Activated CD4-positive, CD25-positive, alpha-beta regulatory T cell treated with anti-CD3 and anti-CD28 coated beads, Interleukin-2, amount 50 U/mL, for 72 hours (primary cell): ENCODE measurements around the gene WDR64.
"Not testable (repeated sequence)": the region's sequence is repeated elsewhere in the genome, so short reads cannot be mapped to it uniquely, and the experiment has no call there.

ENCODE experiments used
- DNase-seq: peaks from one replicate; pipeline ENCODE4 v3.0.0; 2021

Gene WDR64

GRCh38 chr1:241813768-241814320 is 161.8 kb downstream of the WDR64 start:
- DNase-seq: no peak

DNA sequence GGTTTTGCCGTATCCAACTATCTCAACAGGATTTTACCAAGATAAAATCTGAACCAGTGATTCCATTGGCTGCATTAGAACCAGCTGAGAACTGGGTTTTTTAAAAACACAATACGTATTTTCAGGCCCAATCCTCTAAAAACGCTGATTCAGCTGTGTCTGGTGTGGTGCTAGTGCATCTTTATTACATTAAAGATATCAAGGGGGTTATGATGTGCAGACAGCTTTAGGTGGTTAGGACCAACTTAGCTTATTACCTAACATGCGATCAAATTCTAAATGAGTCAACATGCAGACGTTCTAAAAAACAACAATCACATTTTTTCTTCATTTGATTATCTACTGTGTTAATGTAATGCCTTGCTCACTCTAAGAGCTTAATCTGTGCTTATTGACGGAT is 163.9 kb downstream of the WDR64 start:
- DNase-seq: no peak

GRCh38 chr1:241817331-241817792 is 165.3 kb downstream of the WDR64 start:
- DNase-seq: no peak

GRCh38 chr1:241817956-241818612 is 166.0 kb downstream of the WDR64 start:
- DNase-seq: no peak

DNA sequence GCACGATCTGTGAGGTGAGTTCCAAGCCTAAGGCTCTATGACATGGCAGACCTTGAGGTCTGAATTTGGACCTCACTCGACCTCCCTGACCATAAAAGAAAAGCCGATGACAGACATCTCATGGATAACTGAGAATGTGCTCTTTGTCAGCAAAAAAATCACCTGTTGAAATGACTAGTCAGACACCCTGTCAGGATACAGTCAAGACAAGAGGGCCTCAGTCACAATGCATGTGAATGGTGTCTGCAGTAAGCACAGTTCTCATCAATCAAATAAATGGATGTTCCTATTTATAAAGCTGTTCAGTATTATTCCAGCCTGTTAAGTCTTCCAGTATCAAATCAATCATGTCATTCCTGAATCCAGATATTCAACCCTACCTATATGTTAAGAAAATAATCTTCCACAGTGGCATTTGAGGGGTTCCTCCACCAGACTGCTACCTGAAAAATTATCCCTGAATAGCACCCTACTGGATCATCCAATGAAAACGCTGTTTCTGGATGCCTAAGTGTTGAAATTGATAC is 167.3 kb downstream of the WDR64 start:
- no peak for DNase-seq

DNA sequence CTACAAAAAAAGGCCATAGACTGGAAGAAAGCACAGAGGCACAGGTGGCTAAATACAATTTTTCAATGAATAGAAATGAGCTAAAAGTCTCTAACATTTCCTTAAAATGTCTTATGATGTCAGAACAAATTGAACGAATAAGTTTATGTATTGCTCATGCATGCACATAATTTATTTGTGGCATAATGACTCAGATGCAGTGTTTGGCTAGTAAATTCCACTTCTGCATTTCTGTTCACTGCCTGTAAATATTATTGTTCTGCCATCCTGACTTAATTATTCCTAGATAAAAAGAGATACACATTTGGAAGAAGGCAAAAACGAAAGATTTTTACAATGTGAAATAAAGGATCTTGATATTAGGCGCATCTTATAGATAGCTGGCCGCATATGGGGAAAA is 169.3 kb downstream of the WDR64 start:
- DNase-seq: no peak

DNA sequence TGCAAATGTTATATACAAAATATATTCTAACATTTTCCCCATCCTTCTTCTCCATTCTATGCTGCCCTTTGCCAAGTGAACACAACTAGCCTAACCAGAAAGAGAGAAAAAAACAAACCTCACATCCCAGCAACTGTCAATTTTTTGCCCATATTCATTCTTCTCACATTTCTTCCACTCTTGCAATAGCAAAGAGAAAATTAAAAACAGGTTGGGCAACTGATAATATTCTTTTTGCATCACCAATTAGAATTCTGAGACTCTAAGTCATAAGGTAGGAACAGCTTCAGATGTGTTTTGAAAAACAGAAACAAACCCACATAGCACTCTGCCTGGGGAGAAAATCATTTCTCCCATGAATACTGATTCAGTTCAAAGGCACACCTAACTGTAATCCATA is 170.8 kb downstream of the WDR64 start:
- no peak for DNase-seq

DNA sequence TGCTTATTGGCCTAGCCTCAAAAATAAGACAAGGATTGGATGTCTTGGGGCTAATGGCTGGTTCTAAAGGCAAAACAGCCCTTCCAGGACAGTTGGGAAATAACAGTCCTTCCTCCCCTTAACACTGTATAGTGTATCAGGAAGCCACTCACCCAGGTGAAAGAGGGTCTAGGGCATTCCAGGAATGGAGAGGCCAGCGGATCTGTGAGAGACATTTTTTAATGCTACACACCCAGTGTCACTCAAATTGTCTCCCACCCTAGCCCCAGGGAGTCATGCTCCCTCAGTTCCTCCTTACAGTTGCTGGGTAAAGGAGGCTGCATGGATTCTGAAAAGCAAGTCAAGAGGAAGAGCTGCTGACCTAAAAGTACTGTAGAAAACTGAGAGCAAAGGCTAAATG is 171.8 kb downstream of the WDR64 start:
- DNase-seq: no peak

GRCh38 chr1:241825581-241825980 is 173.5 kb downstream of the WDR64 start:
- no peak for DNase-seq

- not testable (repeated sequence) for DNase-seq
Measured at GRCh38 chr1:241826613-241827012, 174.5 kb downstream of the WDR64 start.

GRCh38 chr1:241827264-241827663 is 175.2 kb downstream of the WDR64 start:
- DNase-seq: no peak

- DNase-seq: no peak
Measured at GRCh38 chr1:241828463-241829021, 176.5 kb downstream of the WDR64 start.

GRCh38 chr1:241829468-241829867 is 177.4 kb downstream of the WDR64 start:
- DNase-seq: no peak

GRCh38 chr1:241834733-241835377 is 182.8 kb downstream of the WDR64 start:
- no peak for DNase-seq

- DNase-seq: no peak
Measured at GRCh38 chr1:241836941-241837340, 184.9 kb downstream of the WDR64 start.

DNA sequence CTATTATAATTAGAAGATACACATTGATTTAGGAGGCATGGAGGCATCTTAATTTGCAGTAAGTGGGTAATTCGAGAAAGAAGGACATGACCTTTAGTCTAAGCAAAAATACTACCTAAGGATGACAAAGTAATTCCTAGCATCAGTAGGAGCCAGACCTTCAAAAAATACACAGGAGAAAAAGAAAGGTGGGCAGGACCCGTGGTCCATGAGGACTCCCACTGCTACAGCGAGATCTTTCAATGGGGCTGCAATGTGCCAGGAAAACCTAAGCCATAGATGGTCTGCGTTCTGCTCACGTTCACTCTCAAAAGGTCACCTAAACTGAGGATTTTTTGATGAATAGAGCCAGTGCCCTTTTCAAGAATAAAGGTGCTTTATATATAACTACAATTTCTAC is 185.3 kb downstream of the WDR64 start:
- DNase-seq: no peak

DNA sequence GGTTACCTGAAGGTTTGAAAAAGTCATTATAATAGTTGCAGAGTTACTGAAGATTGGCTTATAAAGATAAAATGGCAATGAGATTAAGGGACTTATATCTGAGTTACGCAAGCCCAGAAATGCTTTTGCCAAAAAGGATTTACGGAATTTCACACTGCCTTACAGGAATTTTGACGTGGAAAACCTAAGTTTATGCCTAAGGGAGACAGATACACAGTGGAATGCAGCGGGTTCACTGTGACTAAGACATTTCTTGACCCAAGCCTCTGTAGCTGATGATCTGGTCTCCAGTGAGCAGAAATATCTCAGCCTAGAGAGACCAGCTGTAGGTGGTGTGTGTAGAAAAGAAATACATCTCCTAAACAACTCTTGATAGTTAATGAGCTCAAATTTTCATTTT is 185.8 kb downstream of the WDR64 start:
- DNase-seq: no peak

DNA sequence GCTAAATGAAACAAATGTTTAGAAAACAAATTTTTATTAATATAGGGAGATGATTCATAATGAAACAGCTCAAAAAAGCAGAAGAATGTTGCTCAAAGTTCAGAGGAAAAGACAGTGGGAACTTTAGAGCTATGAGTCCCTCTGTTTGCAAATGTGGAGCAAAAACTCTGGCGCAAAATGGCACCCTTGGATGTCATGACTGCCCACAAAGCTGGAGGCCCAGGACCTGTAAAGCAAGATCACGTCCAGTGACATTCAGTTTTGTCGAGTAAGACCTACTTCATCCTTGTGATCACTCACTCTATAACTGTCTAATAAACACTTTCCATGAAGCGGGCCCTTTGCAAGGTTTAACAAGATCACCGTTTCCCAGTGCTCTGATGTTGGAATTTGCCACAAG is 186.8 kb downstream of the WDR64 start:
- no peak for DNase-seq

DNA sequence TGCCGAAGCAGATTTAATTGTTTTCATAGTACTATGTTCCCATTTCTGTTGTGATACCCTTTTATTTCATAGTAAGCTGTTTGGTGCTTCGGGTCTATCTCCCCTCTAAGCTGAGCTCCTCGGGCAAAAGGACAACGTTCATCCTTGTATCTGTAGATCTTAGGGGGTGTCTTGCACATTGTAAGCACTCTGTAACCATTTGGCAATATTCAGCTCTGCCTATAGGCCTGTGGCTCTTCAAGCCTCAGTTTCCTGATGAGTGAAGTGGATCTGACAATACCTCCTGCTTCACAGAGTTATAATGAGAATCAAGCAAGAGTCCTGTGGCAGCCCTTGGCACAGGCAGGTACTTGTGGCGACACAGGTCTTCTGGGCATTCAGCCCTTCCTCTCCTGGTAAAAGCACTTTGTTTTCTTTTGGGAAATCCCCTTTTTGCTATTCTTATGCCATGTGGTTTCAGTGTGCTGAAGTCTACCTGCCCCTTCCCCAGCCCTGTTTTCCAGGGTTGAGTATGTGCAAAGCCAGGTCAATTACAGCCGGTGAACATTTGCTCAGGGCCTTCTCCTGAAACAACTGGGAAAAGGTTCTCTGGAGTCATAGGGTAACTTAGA is 187.4 kb downstream of the WDR64 start:
- no peak for DNase-seq

- DNase-seq: no peak
Measured at GRCh38 chr1:241840164-241840563, 188.1 kb downstream of the WDR64 start.

DNA sequence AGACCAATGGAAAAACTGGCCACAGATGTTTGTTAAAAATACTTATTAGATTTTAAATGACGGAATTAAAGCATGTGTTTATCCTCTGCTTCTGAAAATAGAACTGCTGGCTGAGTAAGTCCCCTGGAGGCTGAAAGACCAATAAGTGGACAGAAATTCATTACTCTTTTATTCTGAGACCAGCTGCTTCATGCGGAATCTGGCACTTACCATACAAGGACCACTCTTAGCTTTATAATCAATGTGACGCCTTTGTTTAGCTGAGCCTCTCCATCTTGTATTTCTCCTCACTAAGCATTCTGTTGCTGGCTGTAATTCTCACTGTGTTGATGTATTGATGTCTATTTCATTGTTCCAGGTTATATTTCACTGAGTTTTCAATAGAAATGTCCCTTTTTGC is 189.6 kb downstream of the WDR64 start:
- DNase-seq: no peak

DNA sequence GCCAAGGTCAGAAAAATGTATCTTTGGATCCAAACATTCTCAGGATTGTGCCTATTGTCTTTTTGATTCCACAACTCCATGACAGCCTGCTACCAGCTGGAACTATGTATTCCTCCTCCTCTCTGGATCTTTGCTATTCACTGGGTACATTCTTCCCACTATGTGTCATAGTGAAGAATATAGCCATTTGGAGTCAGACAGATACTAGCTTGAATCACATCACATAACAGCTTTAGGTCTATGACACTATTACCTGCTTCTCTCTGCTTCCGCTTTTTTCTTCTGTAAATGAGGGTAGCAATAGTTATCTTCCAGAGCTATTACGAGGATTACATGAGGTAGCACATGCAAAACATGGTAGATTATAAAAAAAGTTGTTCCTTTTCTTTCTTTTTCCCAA is 190.5 kb downstream of the WDR64 start:
- no peak for DNase-seq

GRCh38 chr1:241844593-241844992 is 192.5 kb downstream of the WDR64 start:
- DNase-seq: no peak

- DNase-seq: no peak
Measured at GRCh38 chr1:241846375-241846774, 194.3 kb downstream of the WDR64 start.
